GM21717 (cell line): ENCODE measurements around the gene MAOA.
"Not testable (repeated sequence)": the region's sequence is repeated elsewhere in the genome, so short reads cannot be mapped to it uniquely, and the experiment has no call there.

ENCODE experiments used
- ATAC-seq: cut with Tn5 transposase; IDR thresholded peaks from one replicate; pipeline ENCODE4 v1.9.1; 2021; ENCODE audit warnings: mild to moderate bottlenecking, moderate library complexity; ENCODE audit not compliant: unreplicated experiment

MAOA gene

DNA sequence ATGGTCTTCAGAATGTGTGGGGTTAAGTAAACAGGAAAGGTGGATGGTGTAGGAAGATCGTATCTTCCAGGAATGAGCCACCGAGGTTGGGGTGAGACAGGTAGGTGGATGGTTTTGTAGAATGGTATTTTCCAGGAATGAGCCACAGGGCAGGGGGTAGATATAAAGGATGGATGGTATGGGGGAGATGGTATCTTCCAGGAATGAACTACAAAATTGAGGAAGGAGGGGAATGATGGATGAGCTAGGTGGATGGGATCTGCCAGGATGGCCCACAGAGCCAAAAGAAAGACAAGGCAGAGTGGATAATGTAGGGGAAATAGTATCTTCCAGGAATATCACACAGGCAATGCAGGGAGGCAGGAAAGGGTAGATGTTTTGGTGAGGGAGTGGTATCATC lies 60.0 kb downstream of the MAOA start:
- ATAC-seq, result no peak

DNA sequence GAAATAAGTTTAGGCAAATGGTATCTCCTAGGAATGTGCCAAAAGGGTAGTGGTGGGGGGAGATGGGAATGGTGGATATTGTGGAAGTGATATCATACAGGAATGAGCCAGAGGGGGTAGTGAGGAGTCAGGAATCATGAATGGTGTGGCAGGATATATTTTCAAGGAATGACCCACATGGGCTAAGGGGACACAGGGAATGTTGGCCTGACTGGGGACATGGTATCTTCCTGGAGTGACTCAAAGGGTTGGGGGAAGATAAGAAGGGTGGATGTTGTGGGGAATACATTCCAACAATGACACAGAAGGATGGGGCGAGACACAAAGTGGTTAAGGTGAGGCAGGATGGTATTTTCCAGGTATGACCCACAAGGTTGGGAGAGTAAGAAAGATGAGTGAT lies 60.6 kb downstream of the MAOA start:
- ATAC-seq, result no peak

DNA sequence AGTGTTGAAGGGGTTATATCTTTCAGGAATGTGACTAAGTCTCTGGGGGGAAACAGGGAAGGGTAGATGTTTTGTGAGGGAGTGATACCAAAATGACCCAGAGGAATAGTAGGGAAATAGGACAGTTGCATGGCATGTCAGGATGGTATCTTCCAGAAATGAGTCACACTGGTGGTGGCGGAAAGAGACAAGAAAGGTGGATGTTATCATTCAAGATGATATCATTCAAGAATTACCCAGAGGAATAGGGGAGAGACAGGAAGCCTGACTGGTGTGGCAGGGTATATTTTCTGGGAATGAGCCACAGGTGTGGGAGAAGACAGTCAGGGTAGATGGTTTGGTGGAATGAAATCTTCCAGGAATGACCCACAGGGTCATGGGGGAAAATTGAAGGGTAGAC lies 61.1 kb downstream of the MAOA start:
- no peak for ATAC-seq

DNA sequence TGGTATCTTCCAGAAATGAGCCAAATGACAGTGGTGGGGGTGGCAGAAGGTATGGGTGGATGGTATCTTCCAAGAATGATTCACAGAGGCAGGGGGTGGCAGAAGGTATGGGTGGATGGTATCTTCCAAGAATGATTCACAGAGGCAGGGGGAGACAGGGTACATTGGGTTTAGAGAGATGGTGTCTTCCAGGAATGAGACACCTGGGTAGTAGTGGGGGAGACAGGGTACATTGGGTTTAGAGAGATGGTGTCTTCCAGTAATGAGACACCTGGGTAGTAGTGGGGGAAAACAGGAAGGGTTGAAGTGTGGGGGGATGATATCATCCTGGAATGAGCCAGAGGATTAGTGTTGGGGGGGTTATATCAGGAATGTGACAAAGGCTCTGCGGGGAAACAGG lies 62.0 kb downstream of the MAOA start:
- no peak for ATAC-seq

DNA sequence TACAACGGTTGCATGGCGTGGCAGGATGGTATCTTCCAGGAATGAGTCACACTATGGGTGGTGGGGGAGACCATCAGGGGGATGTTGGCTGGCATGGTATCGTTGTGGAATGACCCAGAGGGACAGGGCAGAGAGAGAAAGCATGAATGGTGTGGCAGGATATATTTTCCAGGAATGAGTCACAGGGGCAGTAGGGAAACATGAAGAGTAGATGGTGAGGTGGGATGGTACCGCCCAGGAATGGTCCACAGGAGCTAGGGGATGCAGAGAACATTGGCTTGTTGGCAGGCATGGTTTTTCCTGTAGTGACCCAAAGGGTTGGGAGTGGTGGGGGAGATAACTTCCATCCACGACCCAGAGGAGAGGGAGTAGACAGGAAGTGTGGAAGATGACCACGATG lies 62.4 kb downstream of the MAOA start:
- ATAC-seq, result no peak

DNA sequence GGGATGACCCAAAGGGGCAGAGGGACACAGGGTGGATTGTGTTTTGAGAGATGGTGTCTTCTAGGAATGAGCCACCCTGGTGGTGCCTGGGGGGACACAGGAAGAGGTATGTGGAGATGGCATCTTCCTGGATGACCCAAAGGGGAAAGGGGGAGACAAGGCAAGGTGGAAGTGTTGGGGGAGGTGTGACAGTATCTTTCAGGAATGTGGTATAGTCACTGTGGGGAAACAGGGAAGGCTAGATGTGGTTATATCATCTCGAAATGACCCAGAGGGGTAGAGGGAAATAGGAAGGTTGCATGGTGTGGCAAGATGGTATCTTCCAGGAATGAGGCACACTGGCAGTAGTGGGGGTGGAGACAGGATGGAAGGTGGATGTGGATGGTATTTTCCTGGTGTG lies 62.9 kb downstream of the MAOA start:
- no peak for ATAC-seq

DNA sequence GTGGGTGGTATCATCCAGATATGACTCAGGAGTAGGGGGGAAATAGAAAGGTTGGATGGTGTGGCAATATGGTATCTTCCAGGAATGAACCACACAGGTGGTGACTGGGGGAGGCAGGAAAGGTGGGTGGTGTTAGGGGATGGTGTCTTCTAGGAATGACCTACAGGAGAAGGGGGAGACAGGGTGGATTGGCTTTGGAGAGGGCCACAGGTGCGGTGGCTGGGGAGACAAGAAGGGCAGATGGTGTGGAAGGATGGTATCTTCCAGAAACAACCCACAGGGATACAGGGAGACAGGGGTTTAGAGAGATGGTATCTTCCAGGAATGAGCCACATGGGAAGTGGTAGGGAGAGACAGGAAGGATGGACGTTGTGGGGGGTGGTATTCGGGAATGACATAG lies 64.0 kb downstream of the MAOA start:
- ATAC-seq, result no peak

DNA sequence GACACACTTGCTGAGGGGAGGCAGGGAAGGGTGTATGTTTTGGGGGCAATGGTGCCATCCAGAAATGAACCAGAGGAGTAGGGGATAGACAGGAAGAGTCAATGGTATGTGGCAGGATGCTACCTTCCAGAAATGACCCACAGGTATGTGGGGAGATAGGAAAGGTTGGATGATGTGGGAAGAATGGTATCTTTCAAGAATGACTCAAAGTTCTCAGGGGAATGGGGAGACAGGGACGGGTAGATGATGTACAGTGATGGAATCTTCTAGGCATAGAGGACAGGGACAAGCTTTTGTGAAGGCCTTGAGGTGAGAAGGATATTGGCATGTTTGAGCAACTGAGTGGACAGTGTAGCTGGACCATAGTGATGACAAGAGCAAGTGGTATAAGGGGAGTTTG lies 64.9 kb downstream of the MAOA start:
- ATAC-seq, result no peak

DNA sequence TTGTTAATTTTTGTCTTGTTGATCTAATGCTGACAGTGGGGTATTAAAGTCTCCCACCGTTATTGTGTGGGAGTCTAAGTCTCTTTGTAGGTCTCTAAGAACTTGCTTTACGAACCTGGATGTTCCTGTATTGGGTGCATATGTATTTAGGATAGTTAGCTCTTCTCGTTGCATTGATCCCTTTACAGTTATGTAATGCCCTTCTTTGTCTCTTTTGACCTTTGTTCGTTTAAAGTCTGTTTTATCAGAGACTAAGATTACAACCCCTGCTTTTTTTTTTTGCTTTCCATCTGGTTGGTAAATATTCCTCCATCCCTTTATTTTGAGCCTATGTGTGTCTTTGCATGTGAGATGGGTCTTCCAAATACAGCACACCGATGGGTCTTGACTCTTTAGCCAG lies 69.1 kb downstream of the MAOA start:
- not testable (repeated sequence) for ATAC-seq

DNA sequence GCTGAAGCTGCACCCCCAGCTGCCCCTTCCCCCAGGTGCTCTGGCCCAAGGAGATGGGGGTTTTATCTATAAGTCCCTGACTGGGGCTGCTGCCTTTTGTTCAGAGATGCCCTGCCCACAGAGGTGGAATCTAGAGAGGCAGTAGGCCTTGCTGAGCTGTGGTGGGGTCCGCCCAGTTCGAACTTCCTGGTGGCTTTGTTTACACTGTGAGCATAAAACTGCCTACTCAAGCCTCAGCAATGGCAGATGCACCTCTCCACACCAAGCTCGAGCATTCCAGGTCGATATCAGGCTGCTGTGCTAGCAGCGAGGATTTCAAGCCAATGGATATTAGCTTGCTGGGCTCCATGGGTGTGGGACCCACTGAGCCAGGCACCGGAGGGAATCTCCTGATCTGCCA lies 71.2 kb downstream of the MAOA start:
- not testable (repeated sequence) for ATAC-seq

DNA sequence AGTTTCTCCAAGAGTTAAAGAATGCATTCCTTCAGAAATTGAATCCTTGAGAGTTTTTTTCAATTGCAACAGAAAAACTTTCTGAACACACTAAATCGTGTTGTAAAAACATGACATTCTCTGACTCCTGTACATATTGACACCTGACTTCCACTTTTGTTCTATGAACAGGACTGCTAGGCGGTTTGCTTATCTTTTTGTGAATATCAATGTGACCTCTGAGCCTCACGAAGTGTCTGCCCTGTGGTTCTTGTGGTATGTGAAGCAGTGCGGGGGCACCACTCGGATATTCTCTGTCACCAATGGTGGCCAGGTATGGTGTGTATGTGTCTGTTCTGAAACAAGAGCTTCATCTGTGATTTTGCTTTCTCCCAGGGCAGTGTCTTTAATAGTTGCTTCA lies 71.9 kb downstream of the MAOA start:
- no peak for ATAC-seq

DNA sequence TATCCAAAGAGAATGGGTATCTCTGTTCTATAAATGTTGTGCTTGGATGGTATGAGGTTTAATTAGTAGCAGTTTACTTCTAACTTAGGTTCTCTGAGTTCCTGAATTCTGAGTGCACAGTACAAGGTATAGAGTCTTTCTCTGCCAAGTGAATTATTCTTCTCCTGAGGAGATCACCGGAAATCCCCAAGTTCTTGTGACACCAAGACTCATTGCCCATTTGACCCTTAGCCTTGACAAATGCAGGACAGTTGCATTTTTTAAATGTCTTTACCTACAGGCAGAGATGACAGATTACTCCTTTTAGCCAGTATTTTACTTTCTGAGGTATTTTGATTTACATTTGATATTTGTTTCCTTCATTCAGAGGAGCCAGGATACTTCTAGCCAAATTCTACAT lies 72.9 kb downstream of the MAOA start:
- ATAC-seq, result no peak

DNA sequence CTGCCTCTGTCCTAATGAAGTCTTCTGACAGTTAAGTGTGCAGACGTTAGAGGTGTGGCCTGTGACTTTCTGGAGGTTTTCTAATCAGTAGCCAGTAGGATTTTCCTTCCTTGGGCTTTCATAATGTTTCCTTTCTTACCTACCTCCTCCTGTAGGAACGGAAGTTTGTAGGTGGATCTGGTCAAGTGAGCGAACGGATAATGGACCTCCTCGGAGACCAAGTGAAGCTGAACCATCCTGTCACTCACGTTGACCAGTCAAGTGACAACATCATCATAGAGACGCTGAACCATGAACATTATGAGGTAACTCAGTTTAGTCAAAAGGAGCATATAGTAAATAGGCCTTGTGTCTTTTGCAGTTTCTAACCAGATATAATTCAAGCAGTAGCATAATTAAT lies 75.0 kb downstream of the MAOA start:
- no peak for ATAC-seq

DNA sequence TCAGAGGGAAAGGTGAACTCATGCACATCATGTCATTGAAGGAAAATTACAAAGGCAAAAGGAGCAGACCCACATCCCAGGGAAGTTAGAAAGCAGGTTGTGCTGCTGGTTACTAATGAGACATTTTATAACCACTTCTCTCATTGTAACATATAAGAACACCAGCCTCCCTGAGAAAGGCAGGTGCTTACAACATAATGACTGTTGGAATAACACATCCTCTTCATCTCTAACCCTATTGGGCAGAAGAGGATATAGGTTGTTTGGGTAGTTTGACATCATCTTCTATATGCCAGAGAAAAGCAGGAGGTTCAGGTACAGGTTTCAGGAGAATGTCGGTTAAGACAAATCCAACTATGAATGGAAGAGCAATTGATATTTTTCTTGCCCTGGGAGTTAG lies 77.6 kb downstream of the MAOA start:
- ATAC-seq, result no peak

DNA sequence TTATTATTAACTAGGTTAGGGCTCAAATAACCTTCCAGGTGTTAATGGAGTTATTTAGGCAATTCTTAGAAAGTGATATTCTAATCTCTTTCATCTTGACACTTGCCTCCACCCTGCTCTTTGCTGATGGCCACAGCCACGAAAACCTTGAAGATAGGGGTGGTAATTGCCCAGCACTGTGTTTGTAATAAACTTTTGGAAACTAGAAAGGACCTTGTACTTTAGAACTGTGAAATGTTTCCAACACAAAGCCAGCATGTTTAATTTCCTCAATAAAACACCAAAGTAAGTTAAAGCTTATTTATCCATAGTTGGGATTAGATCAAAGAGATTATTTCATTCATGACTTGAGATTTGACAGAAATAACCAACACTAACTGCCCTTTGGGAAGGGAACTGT lies 78.3 kb downstream of the MAOA start:
- ATAC-seq, result no peak

DNA sequence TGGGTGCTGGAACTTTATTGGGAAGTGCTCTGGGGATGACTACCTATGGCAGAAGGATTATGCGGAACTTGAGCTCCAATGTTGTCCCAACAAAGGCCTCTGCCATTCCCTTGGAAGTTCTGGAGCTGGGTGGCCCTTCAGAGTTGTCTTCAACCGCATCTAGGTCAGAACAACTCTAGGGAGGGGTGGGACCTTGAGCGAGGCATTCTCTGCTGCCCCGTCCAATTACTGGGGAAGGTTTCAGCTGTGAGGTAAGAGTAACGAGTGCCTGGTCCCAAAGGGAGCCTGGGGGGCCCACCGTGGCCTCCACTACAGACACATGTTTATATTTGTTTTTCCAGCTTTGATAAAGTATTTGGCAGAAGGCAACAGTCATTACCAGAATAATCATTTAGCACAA lies 79.4 kb downstream of the MAOA start:
- ATAC-seq, result no peak

DNA sequence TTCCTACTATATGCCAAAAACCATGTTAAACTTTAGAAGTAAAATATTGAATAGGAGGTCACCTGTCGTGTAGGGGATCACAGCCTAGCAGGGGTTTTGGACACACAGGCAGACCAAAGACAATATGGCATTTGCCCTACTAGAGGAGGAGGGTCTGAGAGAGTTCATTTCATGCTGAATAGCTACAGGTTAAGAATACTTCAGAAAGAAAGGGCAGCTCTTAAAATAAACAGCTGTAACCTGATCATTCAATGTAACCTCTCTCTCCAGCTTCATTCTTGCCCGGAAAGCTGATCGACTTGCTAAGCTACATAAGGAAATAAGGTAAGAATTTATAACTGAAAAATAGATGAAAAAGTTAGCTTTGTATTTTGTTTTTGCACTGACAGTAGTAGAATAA lies 79.9 kb downstream of the MAOA start:
- ATAC-seq, result no peak

DNA sequence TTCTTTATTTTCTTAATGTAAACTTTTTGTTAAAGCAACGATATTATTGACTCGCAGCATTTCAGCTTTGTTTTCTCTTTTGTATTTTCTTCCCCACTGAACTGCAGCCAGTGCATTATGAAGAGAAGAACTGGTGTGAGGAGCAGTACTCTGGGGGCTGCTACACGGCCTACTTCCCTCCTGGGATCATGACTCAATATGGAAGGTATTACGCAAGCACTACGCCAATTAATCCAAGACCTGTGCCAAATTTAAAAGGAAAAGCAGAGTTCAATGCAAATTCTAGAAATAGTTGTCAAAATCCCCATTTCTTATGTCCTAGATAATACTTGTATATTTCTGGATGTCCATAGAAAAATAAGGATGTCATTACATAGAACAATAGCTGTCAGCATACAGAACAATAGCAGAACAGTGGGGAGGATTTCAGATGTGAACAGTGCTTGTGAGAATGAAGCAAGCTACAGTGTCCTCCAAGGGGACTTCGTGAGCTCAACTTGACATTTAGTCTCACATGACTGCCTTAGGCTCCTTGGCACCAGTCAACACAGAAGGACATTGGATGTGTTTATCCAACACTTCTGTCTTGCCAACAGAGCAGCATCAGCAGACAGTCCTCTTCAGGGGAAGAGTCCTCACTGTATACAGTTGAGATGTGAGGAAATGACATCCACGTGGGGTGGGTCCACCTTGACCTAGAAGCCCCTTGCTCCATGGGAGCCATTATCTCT lies 85.9 kb downstream of the MAOA start:
- no peak for ATAC-seq

DNA sequence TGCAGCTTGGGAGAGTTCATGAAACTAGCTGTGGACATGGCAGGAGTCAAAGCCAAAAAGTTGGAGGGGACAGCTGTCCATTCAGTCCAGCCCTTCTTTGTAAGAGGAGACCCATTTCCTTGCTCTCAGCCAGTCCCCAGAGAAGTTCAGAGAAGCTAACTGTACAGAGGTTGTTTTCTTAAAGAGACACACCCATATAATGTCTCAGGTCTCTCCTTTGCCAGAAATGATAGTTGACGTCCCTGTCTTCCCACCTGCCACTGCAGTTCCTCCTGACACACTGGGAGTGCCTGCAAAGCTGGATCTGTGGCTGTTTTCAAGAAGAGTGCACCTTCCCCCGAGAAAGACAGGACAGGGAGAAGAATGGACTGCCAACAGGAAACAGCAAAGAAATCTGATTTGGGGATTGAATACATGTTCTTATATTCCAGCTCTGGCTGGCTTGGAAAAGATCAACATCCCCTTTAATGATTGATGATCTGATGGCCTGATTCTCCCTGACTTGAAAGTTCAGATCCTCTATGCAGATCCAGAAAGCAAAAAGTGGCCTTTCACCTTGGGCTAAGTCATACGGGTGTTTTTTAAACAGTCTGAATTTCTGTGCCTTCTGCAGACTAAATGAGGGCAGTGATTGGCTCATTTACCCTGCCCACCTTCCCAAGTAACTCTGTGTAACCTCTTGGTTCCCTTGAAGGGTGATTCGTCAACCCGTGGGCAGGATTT lies 87.2 kb downstream of the MAOA start:
- no peak for ATAC-seq

DNA sequence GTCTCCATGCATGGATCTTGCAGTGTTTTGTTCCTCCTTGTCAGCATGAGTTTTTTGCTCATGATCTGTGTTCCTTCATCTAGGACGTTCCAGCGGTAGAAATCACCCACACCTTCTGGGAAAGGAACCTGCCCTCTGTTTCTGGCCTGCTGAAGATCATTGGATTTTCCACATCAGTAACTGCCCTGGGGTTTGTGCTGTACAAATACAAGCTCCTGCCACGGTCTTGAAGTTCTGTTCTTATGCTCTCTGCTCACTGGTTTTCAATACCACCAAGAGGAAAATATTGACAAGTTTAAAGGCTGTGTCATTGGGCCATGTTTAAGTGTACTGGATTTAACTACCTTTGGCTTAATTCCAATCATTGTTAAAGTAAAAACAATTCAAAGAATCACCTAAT lies 88.2 kb downstream of the MAOA start:
- no peak for ATAC-seq

DNA sequence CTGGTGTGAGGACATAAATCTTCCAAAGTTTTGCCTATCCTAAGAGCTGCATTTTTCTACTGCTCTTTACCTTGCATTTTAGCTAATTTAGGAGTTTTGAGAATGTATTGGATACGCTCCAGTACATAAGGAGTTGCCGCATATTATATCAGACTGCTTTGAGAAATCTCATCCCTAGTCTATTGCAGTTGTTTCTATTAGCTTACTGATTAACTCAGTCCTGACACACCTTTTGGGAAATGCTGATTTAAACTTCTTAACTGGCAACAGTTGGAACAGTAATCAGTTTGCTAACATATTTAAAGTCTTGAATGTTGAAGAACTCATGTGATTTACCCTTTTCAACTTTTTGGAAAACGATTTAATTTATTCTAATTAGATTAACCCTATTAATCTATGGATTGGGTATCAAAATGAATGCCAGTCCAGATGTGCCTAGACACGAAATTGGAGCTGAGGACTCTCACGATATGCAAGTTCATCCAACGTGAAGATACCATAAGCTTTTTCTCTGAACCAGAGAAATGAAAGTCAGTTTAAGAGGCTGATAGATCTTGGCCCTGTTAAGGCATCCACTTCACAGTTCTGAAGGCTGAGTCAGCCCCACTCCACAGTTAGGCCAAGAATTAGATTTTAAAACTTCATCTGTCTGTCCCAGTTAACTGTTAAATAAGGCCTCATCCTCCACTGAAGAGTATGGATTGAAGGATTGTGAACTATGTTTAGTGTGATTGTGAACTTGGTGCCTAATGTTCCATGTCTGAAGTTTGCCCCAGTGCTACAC lies 90.0 kb downstream of the MAOA start:
- ATAC-seq, result no peak

DNA sequence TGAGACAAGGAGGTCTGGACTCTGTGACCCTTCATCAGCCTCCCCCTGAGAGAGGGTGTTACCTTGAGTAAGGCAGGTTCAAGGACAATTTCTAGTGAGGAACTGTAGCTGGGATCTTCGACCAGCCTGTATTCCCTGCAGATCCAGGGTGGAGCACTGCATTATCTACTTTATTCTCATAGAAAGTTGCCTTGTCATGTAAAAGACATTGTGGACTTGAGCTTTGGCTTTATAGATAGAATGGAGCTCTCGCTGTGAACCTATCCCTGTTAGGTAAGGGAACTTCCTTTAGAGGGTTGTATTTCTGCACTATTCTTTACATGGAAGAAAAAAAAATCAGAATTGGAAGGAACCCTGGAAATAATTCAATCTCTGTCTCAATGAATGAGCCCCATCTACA lies 91.4 kb downstream of the MAOA start:
- ATAC-seq, result no peak
